Astrocyte of the cerebellum (primary cell): ENCODE data around the gene PDK4.

ENCODE experiments used
- DNase-seq: peaks from one replicate; pipeline ENCODE4 v3.0.0-alpha.2; 2011; ENCODE audit warnings: low read depth
- H3K4me3 ChIP-seq: 2 replicates; pipeline ENCODE4 v1.5.1; 2011; ENCODE audit warnings: mild to moderate bottlenecking, low read depth, low read length, moderate library complexity
- in situ Hi-C: cut with HindIII; loops from 2 replicates; pipeline ENCODE4 v1.10.0; 2017; ENCODE audit warnings: low sequenced_read_pairs
- TF ChIP-seq, protein P1 (sequence below): IDR thresholded peaks from 2 replicates; pipeline ENCODE4 v1.5.1; 2012; ENCODE audit warnings: low read length, low read depth, moderate library complexity, mild to moderate bottlenecking; ENCODE audit errors: missing control alignments

The PDK4 gene

GRCh38 chr7:95543312-95543711 lies 53.0 kb downstream of the PDK4 start:
- in situ Hi-C loops = no loop called here
- TF ChIP-seq, protein P1, sequence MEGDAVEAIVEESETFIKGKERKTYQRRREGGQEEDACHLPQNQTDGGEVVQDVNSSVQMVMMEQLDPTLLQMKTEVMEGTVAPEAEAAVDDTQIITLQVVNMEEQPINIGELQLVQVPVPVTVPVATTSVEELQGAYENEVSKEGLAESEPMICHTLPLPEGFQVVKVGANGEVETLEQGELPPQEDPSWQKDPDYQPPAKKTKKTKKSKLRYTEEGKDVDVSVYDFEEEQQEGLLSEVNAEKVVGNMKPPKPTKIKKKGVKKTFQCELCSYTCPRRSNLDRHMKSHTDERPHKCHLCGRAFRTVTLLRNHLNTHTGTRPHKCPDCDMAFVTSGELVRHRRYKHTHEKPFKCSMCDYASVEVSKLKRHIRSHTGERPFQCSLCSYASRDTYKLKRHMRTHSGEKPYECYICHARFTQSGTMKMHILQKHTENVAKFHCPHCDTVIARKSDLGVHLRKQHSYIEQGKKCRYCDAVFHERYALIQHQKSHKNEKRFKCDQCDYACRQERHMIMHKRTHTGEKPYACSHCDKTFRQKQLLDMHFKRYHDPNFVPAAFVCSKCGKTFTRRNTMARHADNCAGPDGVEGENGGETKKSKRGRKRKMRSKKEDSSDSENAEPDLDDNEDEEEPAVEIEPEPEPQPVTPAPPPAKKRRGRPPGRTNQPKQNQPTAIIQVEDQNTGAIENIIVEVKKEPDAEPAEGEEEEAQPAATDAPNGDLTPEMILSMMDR = no peak
- H3K4me3 ChIP-seq = no peak overlapping the region
- no peak for DNase-seq

DNA sequence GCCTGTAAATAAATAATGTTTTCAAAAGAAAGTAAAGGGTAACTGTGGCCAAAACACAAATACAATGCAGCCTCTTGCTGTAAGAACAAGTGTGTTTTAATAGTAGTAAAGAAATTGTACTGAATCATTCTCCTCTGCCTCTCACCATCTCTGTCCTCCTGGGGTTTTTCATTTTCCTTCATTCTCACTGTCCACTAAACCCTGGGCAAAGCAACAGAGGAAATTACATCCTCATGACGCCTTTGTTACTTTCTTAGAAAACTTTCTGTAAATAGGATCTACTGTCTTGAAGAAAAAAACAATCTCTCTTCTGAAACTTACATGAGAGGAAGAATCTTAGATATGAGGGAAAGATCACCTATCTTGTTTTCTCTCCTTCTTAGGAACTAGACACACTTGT lies 56.0 kb downstream of the PDK4 start:
- no peak for DNase-seq
- H3K4me3 ChIP-seq = no peak overlapping the region
- in situ Hi-C loops = no loop called here
- TF ChIP-seq, protein P1 = no peak

GRCh38 chr7:95539426-95539825 lies 56.9 kb downstream of the PDK4 start:
- in situ Hi-C loops = no loop called here
- TF ChIP-seq, protein P1 = no peak
- H3K4me3 ChIP-seq = no peak overlapping the region
- DNase-seq = no peak

DNA sequence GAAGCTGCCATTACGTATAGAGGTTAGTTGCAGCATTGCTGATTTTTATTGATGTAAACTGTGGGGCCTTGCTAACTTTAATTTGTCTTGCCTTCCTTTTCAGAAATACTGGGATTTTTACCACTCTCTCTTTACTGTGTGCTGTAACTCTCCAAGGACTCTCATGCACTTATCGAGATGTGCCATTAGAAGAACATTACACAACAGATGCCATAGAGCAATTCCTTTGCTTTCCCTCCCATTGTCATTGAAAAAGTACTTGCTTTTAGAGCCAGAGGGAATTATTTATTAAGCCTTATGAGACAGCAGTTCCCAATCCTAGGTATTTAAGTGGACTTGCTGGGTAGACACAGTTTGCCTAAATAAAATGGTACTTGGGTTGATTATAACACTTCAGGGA lies 58.8 kb downstream of the PDK4 start:
- no peak for DNase-seq
- TF ChIP-seq, protein P1 = no peak
- no peak overlapping the region for H3K4me3 ChIP-seq
- in situ Hi-C loops = no loop called here

- TF ChIP-seq, protein P1 = no peak
- H3K4me3 ChIP-seq = no peak overlapping the region
- in situ Hi-C loops = no loop called here
- no peak for DNase-seq
Measured at GRCh38 chr7:95536656-95537311, 59.5 kb downstream of the PDK4 start.

DNA sequence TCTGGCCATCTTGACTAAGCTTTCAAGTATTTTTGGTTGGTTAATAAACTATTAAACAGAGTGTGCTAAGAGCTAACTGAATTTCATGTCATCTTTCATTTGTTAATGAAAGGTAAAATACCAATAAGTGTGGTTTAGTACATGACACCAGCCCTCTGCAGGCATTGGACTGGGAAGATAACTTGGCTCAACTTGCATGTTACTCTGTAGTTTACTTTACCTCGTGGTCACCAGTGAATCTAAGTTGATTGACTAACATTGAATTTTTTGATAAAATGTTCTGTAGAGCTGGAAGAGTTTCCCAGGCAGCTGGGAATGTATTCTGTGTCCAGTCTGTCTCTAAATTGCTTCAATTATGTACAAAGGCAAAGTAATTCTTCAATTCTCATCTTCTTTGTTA lies 60.7 kb downstream of the PDK4 start:
- TF ChIP-seq, protein P1 = no peak
- in situ Hi-C loops = no loop called here
- H3K4me3 ChIP-seq = no peak overlapping the region
- no peak for DNase-seq
